ENCODE measurements around the gene POLN.

The POLN gene

DNA sequence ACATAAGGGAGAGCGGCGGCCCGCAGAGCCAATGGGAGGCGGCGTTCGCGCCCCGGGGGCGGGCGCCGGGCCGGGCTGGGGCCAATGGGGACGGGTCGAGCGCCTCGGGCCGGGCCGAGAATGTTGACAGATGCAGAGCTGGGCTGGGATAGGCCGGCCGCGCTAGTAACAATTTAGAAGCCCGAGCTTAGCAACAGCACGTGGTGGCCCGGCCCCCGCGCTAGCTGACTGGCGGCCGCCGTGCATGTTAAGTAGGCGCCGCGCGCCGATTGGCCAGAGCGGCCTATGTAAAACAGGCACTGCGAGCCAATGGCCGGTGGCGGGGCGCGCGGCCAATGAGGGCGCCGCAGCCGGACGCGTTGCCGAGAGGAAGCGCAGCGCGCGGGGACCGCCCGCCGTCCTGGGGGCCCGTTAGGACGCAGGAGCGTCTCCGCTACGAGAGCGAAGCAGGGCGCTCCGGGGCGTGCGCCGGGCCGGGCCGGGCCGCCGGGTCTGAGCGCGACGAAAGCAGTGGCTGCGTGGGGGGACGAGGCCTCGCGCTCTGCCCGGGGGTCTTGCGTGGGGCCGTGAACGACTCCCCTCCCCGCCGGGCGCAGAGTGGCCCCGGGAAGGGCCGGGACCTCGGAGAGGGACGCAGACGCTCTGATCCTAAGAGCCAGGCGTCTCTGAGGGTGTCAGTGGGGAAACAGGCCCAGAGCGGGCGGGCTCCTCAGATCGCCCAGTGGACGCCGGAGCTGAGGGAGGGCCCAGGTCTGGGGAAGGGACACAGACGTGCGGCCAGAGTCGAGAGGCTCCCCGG, 20.4 kb upstream of the POLN start:
- peak; percentile 96 for DNase-seq

DNA sequence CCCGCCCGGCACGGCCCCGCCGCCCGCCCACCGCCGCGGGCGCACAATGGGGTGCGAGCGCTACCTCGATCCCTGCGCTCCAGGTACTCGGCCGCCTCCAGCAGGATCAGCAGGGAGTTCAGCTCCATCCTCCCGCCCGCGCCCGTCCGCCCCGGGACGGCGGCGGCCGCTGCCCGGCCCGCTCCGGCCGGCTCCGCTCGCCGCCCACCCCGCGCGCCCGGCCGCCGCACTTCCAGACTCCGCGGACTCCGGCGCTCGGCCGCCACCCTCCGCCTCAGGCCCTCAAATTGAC, 19.9 kb upstream of the POLN start, which contains the start of gene MXD4:
TSS of gene MXD4 (minus strand) at position 257 of the 292 bp plus-strand sequence. CDS start at position 128, 129 bp downstream.
- no peak for DNase-seq

DNA sequence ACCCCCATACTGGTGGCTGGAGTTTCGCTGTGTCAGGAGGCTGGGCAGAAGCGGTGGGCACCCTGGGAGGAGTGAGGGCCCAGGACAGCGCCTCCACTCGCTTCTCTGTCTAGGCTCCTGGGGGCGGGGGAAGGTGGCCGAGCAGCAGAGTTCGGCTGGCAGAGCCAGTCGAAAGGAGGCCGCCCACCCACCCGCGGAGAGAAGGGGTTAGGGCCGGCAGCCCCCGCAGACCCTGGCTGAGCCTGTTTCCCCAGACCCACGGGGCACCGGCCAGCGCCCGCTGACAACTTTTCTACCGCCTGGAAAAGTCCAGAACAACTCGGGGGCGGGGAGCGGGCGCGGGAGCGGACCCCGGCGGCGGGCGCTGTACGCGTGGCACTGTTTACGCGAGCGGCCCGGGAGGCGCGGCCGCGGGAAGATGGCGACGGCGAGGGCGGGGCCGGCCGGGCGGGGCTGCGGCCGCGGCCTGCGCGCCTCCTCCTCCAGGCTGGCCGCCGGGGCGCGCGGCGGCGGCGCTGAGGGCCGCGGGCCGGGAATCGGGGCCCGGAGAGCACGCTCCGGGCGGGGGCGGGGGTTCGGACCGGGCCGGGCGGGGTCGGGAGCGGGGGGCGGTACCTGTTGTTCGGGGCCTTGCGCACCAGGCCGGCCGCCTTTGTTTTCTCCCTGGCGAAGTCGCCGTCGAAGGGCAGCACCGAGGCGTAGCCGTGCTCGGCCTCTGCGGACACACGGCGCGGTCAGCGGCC, 19.4 kb upstream of the POLN start:
- DNase-seq: peak; percentile 28

DNA sequence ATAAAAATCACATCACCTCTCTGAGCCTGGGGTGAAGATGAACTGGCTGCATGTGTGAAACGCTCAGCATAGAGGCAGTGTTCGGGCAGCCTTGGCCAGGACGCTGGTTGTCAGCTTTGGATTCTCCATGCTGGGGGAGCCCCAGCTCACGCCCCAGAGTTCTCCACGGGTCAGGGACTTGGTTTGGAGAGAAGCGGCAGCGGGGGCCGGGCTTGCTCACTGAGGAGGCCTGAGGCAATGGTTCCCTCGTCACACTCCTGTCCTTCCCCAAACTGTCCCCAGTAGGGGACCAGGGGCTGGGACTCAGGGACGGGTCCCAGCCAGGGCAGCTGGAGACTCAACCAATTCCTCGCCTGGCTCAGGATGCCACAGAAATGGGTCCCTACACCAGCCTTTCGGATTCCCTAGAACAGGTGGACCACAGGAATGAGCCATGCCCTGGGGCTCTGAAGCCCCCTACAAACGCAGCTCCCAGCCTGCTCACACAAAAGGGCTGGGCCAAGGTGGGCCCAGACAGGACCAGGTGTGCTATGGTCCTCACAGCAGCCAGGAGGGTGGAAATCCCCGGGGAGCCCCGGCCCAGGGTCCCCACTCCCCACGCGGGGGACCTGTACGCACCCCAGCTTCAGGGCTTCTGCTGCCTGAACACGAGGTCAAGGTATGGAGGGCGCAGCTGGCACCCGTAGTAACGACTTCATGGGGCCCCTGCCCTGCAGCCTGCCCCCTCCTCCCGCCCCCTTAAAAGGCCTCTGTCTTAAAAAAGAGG, 18.6 kb upstream of the POLN start:
- DNase-seq: no peak

DNA sequence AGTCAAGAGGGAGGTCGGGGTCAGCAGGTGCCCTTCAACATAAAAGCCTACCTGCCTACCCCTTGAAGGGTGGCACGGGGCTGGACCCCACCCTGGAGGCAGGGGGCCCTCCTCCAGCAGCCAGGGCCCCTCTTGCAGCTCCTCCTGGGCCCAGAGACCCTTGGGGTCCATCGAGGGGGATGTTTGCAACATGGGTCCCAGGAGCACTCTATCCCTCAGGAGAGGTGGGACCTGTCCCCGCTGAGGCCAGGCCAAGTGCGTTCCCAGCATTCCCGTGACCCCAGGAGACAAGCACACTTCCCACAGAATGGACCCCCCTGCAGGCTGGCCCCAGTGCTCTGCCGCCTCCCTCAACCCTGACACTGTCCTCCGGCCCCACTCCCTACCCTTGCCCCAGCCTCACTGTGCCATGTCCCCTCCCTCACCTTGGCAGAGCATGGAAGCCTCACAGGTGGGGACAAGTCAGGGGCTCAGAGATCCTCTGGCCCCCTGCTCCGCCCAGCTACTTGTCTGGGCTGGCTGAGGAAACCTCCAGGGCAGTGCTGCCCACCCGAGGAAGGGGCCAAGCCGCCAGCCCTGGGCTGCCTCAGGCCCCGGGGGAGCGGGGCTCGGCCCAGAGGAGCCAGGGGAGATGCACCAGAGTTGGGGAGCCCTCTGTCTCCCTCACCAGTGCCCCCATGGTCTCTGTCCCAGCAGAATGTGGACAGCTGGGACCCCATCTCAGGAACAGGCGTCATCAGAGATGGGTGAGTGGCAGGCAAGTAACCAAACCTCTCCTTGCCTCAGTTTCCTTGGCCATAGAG, 17.8 kb upstream of the POLN start:
- DNase-seq: no peak

DNA sequence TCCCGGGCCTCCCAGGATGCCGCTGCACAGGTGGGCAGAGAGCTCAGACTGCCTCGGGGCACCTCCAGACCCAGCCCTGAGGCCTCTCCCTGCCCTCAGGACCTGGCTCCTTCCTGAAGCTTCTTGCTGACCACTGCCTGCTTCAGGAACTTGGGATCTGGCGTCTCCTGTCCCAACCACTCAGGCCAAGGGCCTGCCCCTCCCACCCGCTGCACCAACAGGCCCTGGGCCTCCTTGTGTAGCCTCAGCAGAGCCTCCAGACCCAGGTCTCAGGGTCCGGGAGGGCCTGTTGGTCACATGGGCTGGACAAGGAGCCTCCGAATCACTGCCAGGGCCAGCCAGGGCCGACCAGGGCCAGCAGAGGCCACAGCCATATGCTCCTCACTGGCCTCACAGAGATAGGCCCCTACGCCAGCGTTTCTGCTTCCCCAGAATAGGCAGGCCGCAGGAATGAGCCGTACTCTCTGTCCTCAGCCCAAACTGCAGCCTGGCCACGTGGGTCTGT, 17.2 kb upstream of the POLN start:
- DNase-seq: no peak

DNA sequence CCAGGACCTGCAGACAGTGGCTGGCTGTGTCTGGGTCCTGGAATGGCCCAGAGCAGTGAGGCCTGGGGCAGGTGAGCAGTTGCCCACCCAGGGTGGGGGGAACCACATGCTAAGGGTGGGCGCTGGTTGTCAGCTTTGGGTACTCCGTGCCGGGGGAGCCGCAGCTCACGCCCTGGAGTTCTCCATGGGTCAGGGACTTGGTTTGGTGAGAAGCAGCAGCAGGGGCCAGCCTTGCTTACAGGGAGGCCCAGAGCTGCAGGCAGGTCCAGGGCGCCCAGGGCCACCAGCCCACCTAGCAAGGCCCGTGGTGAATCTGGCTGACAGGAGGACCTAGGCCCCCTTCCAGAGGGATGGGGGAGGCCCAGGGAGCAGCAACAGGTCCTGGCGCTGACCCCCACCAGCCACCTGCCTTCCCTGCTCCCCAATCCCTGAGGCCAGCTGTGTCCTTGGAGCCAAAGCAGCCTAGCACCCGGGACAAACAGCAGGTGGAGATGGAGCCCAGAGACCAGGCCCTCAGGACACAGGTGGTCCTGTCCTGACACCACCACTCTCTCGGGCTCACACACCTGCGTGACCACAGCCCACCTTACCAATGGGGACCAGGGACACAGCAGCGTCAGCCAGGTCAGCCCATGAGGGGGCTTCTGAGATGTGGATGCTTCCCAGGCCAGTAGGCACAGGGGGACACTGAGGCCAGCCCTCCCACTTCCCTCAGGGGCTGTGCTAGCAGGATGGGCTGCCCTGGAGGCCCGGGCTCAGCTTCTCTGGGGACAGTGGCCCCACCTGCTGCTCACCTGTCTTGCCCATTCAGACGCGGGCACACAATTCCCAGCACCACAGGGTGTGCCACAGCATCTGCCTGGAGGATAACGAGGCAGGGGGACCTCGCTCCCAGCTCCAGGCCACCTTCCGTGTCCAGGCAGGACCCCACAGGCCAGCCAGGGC, 16.4 kb upstream of the POLN start:
- DNase-seq: no peak

DNA sequence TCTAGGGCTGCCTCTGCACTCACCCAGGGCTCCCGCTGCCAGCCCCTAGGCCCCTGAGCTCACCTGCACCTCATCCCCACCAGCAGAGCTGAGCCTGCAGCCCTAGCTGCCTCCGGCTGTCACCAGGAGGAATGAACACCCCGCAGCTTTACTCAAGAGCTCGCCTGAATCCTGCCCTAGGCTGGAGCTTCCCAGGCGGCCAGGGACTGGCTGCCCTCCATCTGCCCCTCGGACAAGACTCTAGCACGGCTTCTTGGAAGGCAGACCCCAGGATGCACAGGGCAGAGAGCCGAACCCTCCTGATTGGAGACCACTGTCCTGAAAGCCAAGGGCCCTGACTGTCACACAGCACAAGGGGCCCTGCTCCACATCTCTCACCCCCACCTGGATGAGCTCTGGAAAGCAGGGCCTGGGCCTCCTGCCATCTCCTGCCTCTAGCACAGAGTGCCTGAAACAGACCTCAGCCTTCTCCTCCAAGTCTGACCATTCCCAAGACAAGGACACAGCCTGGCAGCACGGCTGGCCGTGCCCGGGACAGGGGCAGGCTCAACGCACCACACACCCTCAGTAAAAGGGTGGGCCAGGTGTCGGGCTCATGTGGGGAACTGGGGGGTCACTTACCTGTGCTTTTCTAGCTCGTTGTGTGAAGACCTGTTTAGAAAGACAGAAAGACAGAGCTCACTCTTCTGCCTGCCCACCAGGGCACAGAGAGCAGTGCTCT, 15.6 kb upstream of the POLN start:
- DNase-seq: no peak

DNA sequence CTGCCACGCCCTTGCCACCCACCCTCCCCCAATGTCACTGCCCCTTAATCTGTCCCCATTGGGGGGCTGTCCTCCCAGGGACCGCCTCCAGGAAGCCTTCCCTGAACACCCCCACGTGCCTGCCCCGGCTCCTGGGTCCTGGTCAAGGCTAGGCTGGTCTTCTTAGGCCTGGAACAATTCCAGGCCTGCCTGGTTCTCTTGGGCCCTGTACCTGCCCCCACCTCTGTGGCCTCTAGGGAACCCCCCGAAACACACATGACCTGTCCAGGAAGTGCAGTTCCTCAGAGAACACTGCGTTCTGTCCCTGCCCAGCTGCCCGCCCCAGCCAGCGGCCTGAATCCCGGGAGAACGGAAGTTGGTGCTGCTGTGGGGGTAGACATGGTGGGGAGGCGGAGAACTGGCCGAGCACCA, 14.9 kb upstream of the POLN start:
- no peak for DNase-seq

DNA sequence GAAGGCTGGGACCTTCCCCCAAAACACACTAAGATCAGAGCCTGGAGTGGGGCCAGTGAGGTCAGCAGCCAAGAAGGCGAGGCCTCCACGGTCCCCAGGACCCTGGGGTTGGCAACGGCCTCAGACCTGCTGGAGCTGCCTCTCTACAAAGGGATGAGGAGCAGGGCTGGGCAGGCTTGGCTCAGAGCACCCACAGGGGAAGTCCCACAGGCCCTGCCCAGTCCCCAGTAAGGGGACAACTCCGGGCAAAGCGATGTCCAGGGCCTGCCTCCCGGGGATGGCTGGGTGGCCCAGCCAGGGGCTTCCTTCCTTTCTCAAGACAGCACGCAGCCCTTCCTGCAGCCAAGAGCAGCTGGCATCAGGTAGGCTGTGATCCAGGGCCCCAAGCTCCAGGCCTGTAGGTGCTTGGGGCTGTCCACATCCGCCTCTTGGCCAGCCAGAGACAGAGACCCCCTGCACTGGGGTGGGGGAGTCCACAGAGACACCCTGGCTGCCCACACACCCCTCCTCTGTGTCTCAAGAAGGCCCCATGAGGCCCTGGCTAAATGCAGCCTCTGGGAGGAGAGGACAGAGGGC, 14.3 kb upstream of the POLN start:
- DNase-seq: no peak

DNA sequence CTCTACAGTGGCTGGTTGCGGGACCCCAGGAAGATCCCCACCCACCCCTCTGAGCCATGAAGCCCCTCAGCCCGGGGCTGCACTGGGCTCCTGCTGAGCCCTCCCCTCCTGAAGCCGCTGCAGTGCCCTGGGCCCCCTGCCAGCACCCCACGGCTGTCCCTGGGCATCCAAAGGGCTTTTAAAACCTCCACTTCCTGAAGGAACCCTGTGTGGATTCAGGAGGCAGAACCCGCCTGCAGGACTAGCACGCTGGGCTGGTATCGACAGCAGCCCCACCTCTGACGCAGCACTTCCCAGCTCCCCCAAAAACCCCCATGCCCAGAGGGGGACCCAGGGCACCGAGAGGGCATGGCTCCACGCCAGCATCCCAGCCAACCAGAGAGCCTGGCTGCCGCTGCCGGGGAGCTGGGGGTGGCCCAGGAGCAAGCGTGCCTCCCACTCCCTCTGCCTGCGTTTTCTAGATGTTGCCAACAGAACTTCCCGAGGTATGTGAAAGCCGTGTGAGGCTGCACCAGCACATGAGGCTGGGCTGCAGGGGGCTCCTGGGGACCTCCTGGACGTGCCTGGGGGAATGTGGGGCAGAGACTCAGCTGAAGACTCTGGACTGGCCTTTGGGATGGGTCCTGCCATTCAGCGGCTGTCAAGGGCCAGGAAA, 13.7 kb upstream of the POLN start:
- DNase-seq: no peak

DNA sequence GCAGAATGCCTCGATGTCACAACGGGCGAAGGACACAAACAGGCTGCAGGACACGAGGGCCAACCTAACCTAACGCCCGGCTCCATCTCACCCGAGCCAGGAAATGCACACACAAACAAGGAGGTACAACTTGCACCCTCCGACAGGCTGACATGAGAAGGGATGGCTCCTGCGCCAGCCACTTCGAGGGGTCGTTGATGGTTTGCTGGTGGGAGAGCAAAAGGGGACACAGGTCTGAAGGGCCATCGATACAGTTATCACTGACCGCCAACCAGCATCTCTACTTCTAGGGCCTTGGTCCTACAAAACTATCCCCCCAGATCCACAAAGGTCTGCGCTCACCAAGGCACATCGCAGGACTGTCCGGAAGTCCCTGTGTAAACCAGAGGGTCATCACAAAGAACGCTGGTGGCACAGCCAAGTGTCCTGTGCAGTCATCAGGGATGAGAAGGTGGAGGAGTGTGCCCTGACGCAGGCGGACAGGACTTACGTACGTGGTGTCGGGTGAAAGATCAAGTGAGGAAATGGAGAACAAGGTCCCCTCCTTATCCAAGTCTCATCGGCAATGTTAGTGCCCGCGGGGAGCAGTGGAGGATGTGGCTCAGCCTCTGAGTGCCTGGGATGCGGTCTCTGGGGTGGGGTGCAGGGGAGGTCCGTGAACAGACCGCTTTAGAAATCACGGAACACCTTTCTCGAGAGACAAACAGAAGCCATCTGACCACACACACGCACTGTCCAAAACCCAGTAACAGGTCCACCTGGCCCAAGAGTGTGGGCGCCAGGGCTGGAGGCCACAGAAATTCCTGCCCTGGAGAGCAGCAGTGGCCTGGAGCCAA, 13.0 kb upstream of the POLN start:
- no peak for DNase-seq

DNA sequence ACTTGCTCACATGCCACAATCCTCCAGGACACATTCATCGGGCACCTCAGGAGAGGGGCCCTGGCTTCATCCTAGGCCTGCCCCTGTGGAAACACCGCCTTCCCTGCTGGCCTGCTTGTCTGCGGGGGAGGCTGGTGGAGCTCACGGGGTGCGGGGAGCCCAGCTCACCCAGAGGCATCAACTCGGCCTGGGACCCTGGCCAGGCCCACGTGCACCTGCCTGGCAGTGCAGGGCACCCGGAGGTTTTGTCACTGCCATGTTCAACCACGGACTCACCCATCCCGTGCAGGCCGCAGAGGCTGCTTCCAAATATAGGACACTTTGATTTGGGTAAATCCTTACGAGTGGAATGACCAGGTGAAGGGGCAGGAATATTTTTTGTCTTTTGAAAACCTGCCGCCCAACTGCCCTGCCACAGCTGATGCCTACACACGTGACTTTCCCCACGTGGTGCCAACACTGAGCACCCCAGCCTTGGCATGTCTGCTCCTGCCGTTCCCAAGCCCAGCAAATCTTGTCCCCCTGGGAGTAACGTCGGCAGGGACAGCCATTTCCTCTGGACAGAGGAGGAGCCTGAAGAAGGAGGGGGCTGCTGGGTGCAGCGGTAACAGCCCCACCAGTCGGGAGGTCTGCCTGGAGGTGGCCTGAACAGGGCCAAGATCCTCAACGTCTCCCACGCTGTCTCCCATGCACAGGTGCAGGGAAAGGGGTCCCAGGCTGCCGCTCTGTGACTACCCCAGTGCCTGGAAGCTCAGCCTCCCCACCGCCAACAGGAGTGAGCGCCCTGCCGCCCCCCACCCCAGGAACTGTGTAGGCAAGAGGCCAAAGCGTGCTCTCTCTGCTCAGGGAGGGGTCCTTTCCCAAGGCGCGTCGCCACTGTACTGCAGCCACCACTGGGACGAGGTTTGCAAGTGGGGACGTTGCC, 11.5 kb upstream of the POLN start:
- no peak for DNase-seq

DNA sequence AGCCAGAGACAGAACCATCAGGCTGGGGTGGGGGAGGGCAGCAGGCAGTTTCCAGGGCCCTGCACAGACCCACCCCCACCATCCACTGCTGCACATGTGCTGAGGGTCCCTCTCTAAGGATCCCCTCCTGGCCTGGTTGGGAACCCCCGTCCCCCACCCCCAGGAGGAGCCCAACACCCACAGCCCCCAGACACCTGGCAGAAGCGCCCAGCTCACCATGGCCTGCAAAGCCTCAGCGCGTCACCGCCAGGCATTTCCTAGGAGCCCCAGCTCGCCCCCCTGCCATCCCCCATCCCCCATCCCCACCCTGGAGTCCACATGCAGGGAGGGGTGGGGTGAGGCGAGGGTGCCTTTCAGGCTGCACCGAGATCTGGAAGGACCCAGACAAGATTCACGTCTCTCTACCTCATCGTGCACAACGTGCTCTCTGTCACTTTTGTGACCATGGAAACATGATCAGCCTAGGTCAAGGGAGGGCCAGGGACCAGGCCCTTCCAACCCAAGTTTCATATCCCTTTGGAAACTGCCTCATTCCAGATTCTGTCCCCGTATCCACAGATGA, 10.7 kb upstream of the POLN start:
- DNase-seq: no peak

DNA sequence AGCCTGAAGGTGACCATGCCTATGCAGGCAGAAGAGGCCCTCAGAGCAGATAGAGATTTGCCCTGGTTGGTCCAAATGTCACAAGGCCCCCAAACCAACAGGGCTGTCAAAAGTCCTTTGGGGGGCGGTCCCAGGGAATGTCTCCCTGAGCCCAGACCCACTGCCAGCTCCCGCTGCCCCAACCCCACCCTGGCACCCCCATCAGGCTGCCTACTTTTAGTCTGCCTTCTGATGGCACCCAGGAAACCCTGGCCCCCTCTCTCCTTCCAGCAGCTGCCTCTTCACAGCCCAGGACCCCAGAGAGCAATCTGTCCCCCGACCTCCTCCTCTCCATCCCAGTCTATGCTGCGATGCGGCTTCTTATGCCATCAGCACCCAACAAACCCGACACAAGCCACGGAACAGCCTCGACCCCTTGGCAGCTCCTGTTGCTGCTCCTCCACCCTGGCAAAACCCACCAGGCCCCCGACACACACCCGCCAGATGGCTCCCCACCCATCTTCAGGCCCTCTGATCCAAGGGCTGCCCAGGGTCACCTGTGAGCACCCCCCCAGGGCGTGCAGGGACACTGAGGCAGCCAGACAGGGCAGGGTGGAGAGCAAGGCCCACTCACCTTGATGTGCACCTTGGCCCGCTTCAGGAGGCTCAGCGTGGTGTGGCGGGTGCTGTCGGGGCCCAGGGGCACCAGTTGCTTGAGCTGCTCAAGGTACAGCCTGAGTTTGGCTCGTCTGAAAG, 10.0 kb upstream of the POLN start:
- no peak for DNase-seq

DNA sequence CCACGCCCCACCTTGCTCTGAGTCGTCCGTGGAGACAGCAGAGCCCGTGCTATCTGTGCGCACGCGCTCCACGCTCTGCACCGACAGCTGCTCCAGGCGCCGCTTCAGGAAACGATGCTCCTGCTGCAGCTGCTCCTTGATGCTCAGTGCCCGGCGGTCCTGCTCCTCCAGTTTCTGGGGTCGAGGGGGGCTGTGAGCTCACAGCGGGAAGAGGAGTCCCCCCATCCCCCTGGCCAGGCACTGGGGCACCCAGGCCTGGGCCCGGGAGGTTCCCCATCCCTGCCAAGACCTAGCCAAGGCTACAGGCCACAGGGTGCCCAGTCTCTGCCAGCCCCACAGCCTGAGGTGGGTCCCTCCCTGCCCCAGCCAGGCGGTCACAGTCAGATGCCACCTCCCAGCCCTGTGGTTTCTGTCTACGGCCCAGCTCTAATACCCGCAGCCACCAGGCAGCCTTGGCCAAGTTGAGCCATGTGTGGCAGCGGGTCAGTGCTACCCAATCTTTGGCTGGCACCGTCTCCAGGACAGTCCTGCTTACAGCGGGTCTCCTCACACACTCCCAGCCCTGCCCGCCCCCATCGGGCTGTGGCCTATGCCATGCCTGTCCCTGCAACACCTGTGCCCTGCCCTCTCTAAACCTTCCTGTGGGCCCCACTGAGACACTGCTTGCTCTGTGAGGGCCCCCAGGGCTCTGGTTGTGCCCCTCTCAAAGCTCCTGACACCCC, 9.3 kb upstream of the POLN start:
- no peak for DNase-seq

Data from effector CD8-positive, alpha-beta T cell (primary cell).